ENCODE data around the gene FILIP1L. TPM values are rescaled to one million over a fixed set of nuclear protein-coding genes. Genes with fewer than 3 reads are reported as not detected.

FILIP1L gene
- total RNA-seq, 1 donor from 2014 or later = 41.5 TPM

DNA sequence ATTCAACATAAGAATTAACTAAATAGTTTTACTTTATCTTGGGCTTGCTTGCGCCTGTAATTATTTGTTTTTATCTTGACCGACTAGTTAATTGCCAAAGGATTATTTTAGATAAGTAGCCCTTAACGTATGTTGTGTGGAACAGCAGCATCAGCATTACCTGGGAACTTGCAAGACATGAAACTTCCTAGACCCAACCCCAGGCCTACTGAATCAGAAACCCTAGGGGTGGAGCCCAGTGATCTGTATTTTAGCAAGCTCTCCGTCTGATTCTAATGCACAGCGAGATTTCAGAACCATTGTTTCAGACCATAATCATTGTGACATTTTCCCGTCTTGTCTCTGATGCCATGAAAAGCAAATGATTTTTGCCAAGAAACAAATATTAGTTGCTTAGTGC, 31.1 kb downstream of the FILIP1L start:
- no peak for DNase-seq (ENCODE audit: extremely low spot score in 2 of 2)
- no peaks in the 10 kb centered on the region for H3K9me3 ChIP-seq
- H3K27ac ChIP-seq = no peak overlapping the region
- no peaks in the 10 kb centered on the region for H3K36me3 ChIP-seq
- intact Hi-C loops (cut with DNase I) = no loop called here
- H3K27me3 ChIP-seq = no peaks in the 10 kb centered on the region
- no peak overlapping the region for H3K4me3 ChIP-seq
- no peaks in the 10 kb centered on the region for H3K4me1 ChIP-seq
- TF ChIP-seq, protein P1, sequence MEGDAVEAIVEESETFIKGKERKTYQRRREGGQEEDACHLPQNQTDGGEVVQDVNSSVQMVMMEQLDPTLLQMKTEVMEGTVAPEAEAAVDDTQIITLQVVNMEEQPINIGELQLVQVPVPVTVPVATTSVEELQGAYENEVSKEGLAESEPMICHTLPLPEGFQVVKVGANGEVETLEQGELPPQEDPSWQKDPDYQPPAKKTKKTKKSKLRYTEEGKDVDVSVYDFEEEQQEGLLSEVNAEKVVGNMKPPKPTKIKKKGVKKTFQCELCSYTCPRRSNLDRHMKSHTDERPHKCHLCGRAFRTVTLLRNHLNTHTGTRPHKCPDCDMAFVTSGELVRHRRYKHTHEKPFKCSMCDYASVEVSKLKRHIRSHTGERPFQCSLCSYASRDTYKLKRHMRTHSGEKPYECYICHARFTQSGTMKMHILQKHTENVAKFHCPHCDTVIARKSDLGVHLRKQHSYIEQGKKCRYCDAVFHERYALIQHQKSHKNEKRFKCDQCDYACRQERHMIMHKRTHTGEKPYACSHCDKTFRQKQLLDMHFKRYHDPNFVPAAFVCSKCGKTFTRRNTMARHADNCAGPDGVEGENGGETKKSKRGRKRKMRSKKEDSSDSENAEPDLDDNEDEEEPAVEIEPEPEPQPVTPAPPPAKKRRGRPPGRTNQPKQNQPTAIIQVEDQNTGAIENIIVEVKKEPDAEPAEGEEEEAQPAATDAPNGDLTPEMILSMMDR (IDR thresholded peaks at IDR 0.05) = no peak
- TF ChIP-seq POLR2A (IDR thresholded peaks at IDR 0.05) = no peak
- TF ChIP-seq POLR2AphosphoS5 (IDR thresholded peaks at IDR 0.05; ENCODE audit: insufficient read depth in 1 of 2, low read depth in 1 of 2) = no peak

DNA sequence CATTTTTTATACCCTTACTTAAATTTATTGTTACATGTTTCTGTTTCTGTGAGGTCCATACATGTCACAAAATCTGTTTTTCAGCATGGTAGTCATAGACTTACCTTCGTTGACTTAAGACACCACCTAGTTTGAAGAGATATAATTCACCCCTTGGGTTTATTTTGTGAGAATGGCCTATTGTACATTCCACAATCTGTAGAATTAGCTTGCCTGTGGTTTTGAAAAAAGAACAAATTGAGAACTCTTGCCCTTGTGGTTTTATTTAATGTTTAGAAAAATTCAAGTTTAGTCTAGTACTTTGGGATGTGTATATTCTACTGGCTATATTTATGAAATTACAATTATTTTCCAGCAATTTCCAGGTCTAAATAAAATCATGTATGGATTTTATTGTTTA, 31.6 kb downstream of the FILIP1L start:
- TF ChIP-seq POLR2A (IDR thresholded peaks at IDR 0.05) (no peak), POLR2AphosphoS5 (IDR thresholded peaks at IDR 0.05; ENCODE audit: insufficient read depth in 1 of 2, low read depth in 1 of 2) (no peak)
- TF ChIP-seq, protein P1 (IDR thresholded peaks at IDR 0.05) = no peak
- no peak for DNase-seq (ENCODE audit: extremely low spot score in 2 of 2)
- Histone ChIP-seq H3K4me1 (no peaks in the 10 kb centered on the region), H3K27me3 (no peaks in the 10 kb centered on the region), H3K9me3 (no peaks in the 10 kb centered on the region), H3K27ac (no peak overlapping the region), H3K36me3 (no peaks in the 10 kb centered on the region), H3K4me3 (no peak overlapping the region)
- intact Hi-C loops (cut with DNase I) = no loop called here

- Histone ChIP-seq H3K36me3 (no peaks in the 10 kb centered on the region), H3K4me3 (no peak overlapping the region), H3K27ac (no peak overlapping the region), H3K27me3 (no peaks in the 10 kb centered on the region), H3K4me1 (no peaks in the 10 kb centered on the region), H3K9me3 (no peaks in the 10 kb centered on the region)
- no peak for DNase-seq (ENCODE audit: extremely low spot score in 2 of 2)
- intact Hi-C loops (cut with DNase I) = no loop called here
- TF ChIP-seq, protein P1 (IDR thresholded peaks at IDR 0.05) = no peak
- TF ChIP-seq POLR2AphosphoS5 (IDR thresholded peaks at IDR 0.05; ENCODE audit: insufficient read depth in 1 of 2, low read depth in 1 of 2) = no peak
- TF ChIP-seq POLR2A (IDR thresholded peaks at IDR 0.05) = no peak
These were observed 32.2 kb downstream of the FILIP1L start for GRCh38 chr3:100081986-100082692.

DNA sequence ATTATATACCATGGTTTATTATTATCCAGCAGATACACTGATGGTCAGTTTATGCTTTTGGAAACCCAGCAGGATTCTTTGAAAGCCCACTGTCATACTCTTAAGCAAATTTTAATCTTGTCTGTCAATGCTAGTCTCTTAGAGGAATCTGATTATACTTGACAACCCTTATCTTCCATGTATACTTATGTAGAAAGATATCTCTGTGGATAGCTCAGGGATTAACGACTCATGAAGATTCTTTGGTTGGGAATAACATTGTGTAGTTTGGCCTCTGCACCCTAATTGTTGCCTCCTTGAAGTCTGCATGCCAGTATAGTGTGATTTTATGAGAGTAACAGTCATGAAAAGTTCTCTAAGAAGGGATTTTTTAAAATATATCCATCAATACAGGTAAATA, 33.0 kb downstream of the FILIP1L start:
- no peaks in the 10 kb centered on the region for H3K4me1 ChIP-seq
- intact Hi-C loops (cut with DNase I) = no loop called here
- H3K27me3 ChIP-seq = no peaks in the 10 kb centered on the region
- H3K36me3 ChIP-seq = no peaks in the 10 kb centered on the region
- no peak for DNase-seq (ENCODE audit: extremely low spot score in 2 of 2)
- H3K4me3 ChIP-seq = no peak overlapping the region
- H3K9me3 ChIP-seq = no peaks in the 10 kb centered on the region
- TF ChIP-seq, protein P1 (IDR thresholded peaks at IDR 0.05) = no peak
- no peak for TF ChIP-seq POLR2A (IDR thresholded peaks at IDR 0.05)
- no peak for TF ChIP-seq POLR2AphosphoS5 (IDR thresholded peaks at IDR 0.05; ENCODE audit: insufficient read depth in 1 of 2, low read depth in 1 of 2)
- H3K27ac ChIP-seq = no peak overlapping the region

- H3K27ac ChIP-seq = no peak overlapping the region
- no peaks in the 10 kb centered on the region for H3K9me3 ChIP-seq
- intact Hi-C loops (cut with DNase I) = no loop called here
These were observed 33.7 kb downstream of the FILIP1L start for GRCh38 chr3:100080573-100080972.

More at GRCh38 chr3:100080573-100080972, 33.7 kb downstream of the FILIP1L start:
- Histone ChIP-seq H3K4me3 (no peak overlapping the region), H3K4me1 (no peaks in the 10 kb centered on the region), H3K36me3 (no peaks in the 10 kb centered on the region), H3K27me3 (no peaks in the 10 kb centered on the region)
- no peak for DNase-seq (ENCODE audit: extremely low spot score in 2 of 2)
- TF ChIP-seq POLR2AphosphoS5 (IDR thresholded peaks at IDR 0.05; ENCODE audit: insufficient read depth in 1 of 2, low read depth in 1 of 2) (no peak), POLR2A (IDR thresholded peaks at IDR 0.05) (no peak)
- TF ChIP-seq, protein P1 (IDR thresholded peaks at IDR 0.05) = no peak

Data from vagina (tissue), 2 donors.